Astrocyte (in vitro differentiated cells and primary cell): Measurements from ENCODE around the gene CCDC187. TPM values are rescaled to one million over a fixed set of nuclear protein-coding genes. Genes with fewer than 3 reads are reported as not detected.

Source experiments
- DNase-seq: peaks from one replicate; pipeline ENCODE4 v3.0.0-alpha.2; 2010; ENCODE audit warnings: low read depth
- FAIRE-seq: peaks from 2 replicates; lab custom pipeline; 2011; peaks lifted over from hg19 to GRCh38; lab: Jason Lieb, UNC
- H2AFZ ChIP-seq: 2 replicates; pipeline ENCODE4 v1.6.0; 2012; ENCODE audit warnings: low read depth, low read length, inconsistent platforms
- H3K27ac ChIP-seq: 2 replicates; pipeline ENCODE4 v1.5.1; 2011; ENCODE audit warnings: low read depth, low read length, inconsistent platforms
- H3K27me3 ChIP-seq: 2 replicates; pipeline ENCODE4 v1.6.0; 2011; ENCODE audit warnings: low read length, inconsistent platforms; ENCODE audit not compliant: insufficient read depth
- H3K36me3 ChIP-seq: 2 replicates; pipeline ENCODE4 v1.5.1; 2011; ENCODE audit warnings: low read length, inconsistent platforms; ENCODE audit not compliant: insufficient read depth
- H3K4me1 ChIP-seq: 2 replicates; pipeline ENCODE4 v1.5.1; 2011; ENCODE audit warnings: low read length, inconsistent platforms; ENCODE audit not compliant: insufficient read depth
- H3K4me2 ChIP-seq: 2 replicates; pipeline ENCODE4 v1.6.0; 2012; ENCODE audit warnings: low read length, inconsistent platforms
- H3K4me3 ChIP-seq: 2 replicates; pipeline ENCODE4 v1.5.1; 2011; ENCODE audit warnings: low read depth, mild to moderate bottlenecking, low read length, inconsistent platforms; ENCODE audit not compliant: insufficient read depth
- H3K79me2 ChIP-seq: 2 replicates; pipeline ENCODE4 v1.6.0; 2012; ENCODE audit warnings: mild to moderate bottlenecking, low read length, inconsistent platforms; ENCODE audit not compliant: insufficient read depth
- H3K9ac ChIP-seq: 2 replicates; pipeline ENCODE4 v1.6.0; 2012; ENCODE audit warnings: mild to moderate bottlenecking, low read length, inconsistent platforms
- H3K9me3 ChIP-seq: 2 replicates; pipeline ENCODE4 v1.5.1; 2012; ENCODE audit warnings: low read depth, mild to moderate bottlenecking, low read length, inconsistent platforms; ENCODE audit not compliant: insufficient read depth
- H4K20me1 ChIP-seq: 2 replicates; pipeline ENCODE4 v1.6.0; 2012; ENCODE audit warnings: low read length, inconsistent platforms; ENCODE audit not compliant: insufficient read depth
- H3K27ac Mint-ChIP-seq: one replicate; pipeline ENCODE4 v1.8.0; 2021; ENCODE audit warnings: mild to moderate bottlenecking, mixed read lengths; ENCODE audit not compliant: unreplicated experiment
- H3K27me3 Mint-ChIP-seq: one replicate; pipeline ENCODE4 v1.8.0; 2021; ENCODE audit warnings: low read depth, mixed read lengths; ENCODE audit not compliant: unreplicated experiment
- H3K36me3 Mint-ChIP-seq: one replicate; pipeline ENCODE4 v1.8.0; 2021; ENCODE audit warnings: low read depth, mixed read lengths; ENCODE audit not compliant: unreplicated experiment
- H3K4me1 Mint-ChIP-seq: one replicate; pipeline ENCODE4 v1.8.0; 2021; ENCODE audit warnings: low read depth, mixed read lengths; ENCODE audit not compliant: unreplicated experiment
- H3K4me3 Mint-ChIP-seq: one replicate; pipeline ENCODE4 v1.8.0; 2021; ENCODE audit warnings: mild to moderate bottlenecking, moderate library complexity, mixed read lengths; ENCODE audit not compliant: unreplicated experiment
- H3K9me3 Mint-ChIP-seq: one replicate; pipeline ENCODE4 v1.8.0; 2021; ENCODE audit warnings: mild to moderate bottlenecking, mixed read lengths; ENCODE audit not compliant: unreplicated experiment
- CTCF ChIP-seq: IDR thresholded peaks from 2 replicates; pipeline ENCODE4 v1.5.1; 2011; ENCODE audit warnings: low read depth, mild to moderate bottlenecking, inconsistent platforms, low read length, moderate library complexity; ENCODE audit not compliant: insufficient read depth
- EZH2 ChIP-seq: IDR thresholded peaks from 2 replicates; pipeline ENCODE4 v1.6.1; 2012; ENCODE audit warnings: mild to moderate bottlenecking, low read length, inconsistent platforms; ENCODE audit not compliant: insufficient read depth
- total RNA-seq: library from RNA; stranded (reverse); gene quantifications from 2 replicates; pipeline ENCODE4 v1.2.1, GENCODE V29; 2021

The CCDC187 gene
- total RNA-seq, 1 donor from 2014 or later: 0.09 TPM

GRCh38 chr9:136231478-136232297 lies 72.2 kb downstream of the CCDC187 start:
- DNase-seq: no peak
- Histone ChIP-seq H3K79me2 (peaks cover 18% of the 10 kb centered on the region), H2AFZ (no peak overlapping the region), H3K4me1 (peaks cover 24% of the 10 kb centered on the region), H3K27me3 (no peaks in the 10 kb centered on the region), H3K27ac (no peak overlapping the region), H3K36me3 (no peaks in the 10 kb centered on the region), H3K4me3 (no peak overlapping the region), H3K4me2 (no peak overlapping the region), H3K9ac (no peak overlapping the region), H4K20me1 (peaks cover 59% of the 10 kb centered on the region), H3K9me3 (no peaks in the 10 kb centered on the region)
- Mint-ChIP-seq H3K27me3 (no peaks in the 10 kb centered on the region), H3K4me3 (no peak overlapping the region), H3K36me3 (peaks cover 19% of the 10 kb centered on the region), H3K9me3 (no peaks in the 10 kb centered on the region), H3K4me1 (peaks cover 13% of the 10 kb centered on the region), H3K27ac (no peak overlapping the region)
- FAIRE-seq: no peak
- TF ChIP-seq EZH2: no peak
- TF ChIP-seq CTCF: no peak

- H3K9me3 ChIP-seq: no peaks in the 10 kb centered on the region
- peaks cover 21% of the 10 kb centered on the region for H3K79me2 ChIP-seq
- no peak for FAIRE-seq
- no peak overlapping the region for H3K4me2 ChIP-seq
- Mint-ChIP-seq H3K27me3 (no peaks in the 10 kb centered on the region), H3K9me3 (no peaks in the 10 kb centered on the region), H3K4me3 (no peak overlapping the region), H3K36me3 (peaks cover 13% of the 10 kb centered on the region), H3K4me1 (peaks cover 13% of the 10 kb centered on the region), H3K27ac (no peak overlapping the region)
- TF ChIP-seq CTCF (no peak), EZH2 (no peak)
- DNase-seq: no peak
- H3K27ac ChIP-seq: no peak overlapping the region
- H3K9ac ChIP-seq: no peak overlapping the region
- no peaks in the 10 kb centered on the region for H3K27me3 ChIP-seq
- no peaks in the 10 kb centered on the region for H3K36me3 ChIP-seq
- H3K4me1 ChIP-seq: peaks cover 24% of the 10 kb centered on the region
- peaks cover 59% of the 10 kb centered on the region for H4K20me1 ChIP-seq
- no peak overlapping the region for H2AFZ ChIP-seq
- H3K4me3 ChIP-seq: no peak overlapping the region
Observed at GRCh38 chr9:136230773-136231172, 73.1 kb downstream of the CCDC187 start.

- Histone ChIP-seq H3K9ac (no peak overlapping the region), H3K36me3 (no peaks in the 10 kb centered on the region), H4K20me1 (peaks cover 63% of the 10 kb centered on the region), H3K4me3 (no peak overlapping the region), H3K27me3 (no peaks in the 10 kb centered on the region), H3K4me2 (no peak overlapping the region), H3K27ac (no peak overlapping the region), H3K4me1 (peaks cover 24% of the 10 kb centered on the region), H2AFZ (no peak overlapping the region), H3K9me3 (no peaks in the 10 kb centered on the region), H3K79me2 (peaks cover 25% of the 10 kb centered on the region)
- DNase-seq: no peak
- no peak for FAIRE-seq
- Mint-ChIP-seq H3K36me3 (peaks cover 10% of the 10 kb centered on the region), H3K27ac (no peak overlapping the region), H3K27me3 (no peaks in the 10 kb centered on the region), H3K4me1 (peaks cover 13% of the 10 kb centered on the region), H3K9me3 (no peaks in the 10 kb centered on the region), H3K4me3 (no peak overlapping the region)
- no peak for TF ChIP-seq CTCF
- no peak for TF ChIP-seq EZH2
Observed at GRCh38 chr9:136230365-136230764, 73.5 kb downstream of the CCDC187 start.
